Effector memory CD4-positive, alpha-beta T cell (primary cell): ENCODE data around the gene PHOSPHO2.

ENCODE experiments used
- DNase-seq, 3 donors: peaks; one replicate each; pipeline ENCODE4 v3.0.0-alpha.2; 2020
- H3K27ac ChIP-seq: 2 replicates; pipeline ENCODE4 v1.7.0; 2013; ENCODE audit warnings: mild to moderate bottlenecking, low read length, moderate library complexity; ENCODE audit not compliant: insufficient read depth, poor library complexity, severe bottlenecking
- H3K27me3 ChIP-seq: replicated peaks from 2 replicates; pipeline ENCODE4 v1.7.0; 2013; ENCODE audit warnings: mild to moderate bottlenecking, low read length; ENCODE audit not compliant: insufficient read depth, control insufficient read depth, poor library complexity, severe bottlenecking
- H3K36me3 ChIP-seq: 2 replicates; pipeline ENCODE4 v1.7.0; 2013; ENCODE audit warnings: mild to moderate bottlenecking, low read length, moderate library complexity; ENCODE audit not compliant: control insufficient read depth, insufficient read depth
- H3K4me1 ChIP-seq: 2 replicates; pipeline ENCODE4 v1.7.0; 2013; ENCODE audit warnings: low read length, mild to moderate bottlenecking; ENCODE audit not compliant: control insufficient read depth, insufficient read depth, poor library complexity, severe bottlenecking
- H3K4me3 ChIP-seq: 2 replicates; pipeline ENCODE4 v1.7.0; 2013; ENCODE audit warnings: low read length, low read depth, mild to moderate bottlenecking; ENCODE audit not compliant: insufficient read depth, poor library complexity, severe bottlenecking
- H3K9me3 ChIP-seq: 2 replicates; pipeline ENCODE4 v1.7.0; 2013; ENCODE audit warnings: mild to moderate bottlenecking, low read length, moderate library complexity; ENCODE audit not compliant: control insufficient read depth

The PHOSPHO2 gene

GRCh38 chr2:169664600-169664977 is 29.7 kb upstream of the PHOSPHO2 start:
- DNase-seq: no peak
- no peaks in the 10 kb centered on the region for H3K4me1 ChIP-seq
- H3K27ac ChIP-seq: no peak overlapping the region
- no peaks in the 10 kb centered on the region for H3K36me3 ChIP-seq
- no peaks in the 10 kb centered on the region for H3K27me3 ChIP-seq
- H3K4me3 ChIP-seq: no peak overlapping the region
- H3K9me3 ChIP-seq: no peaks in the 10 kb centered on the region

GRCh38 chr2:169664978-169665930 is 29.0 kb upstream of the PHOSPHO2 start:
- Histone ChIP-seq H3K4me1 (no peaks in the 10 kb centered on the region), H3K27me3 (no peaks in the 10 kb centered on the region), H3K36me3 (no peaks in the 10 kb centered on the region), H3K27ac (no peak overlapping the region), H3K9me3 (no peaks in the 10 kb centered on the region), H3K4me3 (no peak overlapping the region)
- no peak for DNase-seq

GRCh38 chr2:169667583-169667982 is 26.7 kb upstream of the PHOSPHO2 start:
- H3K4me3 ChIP-seq: no peak overlapping the region
- no peaks in the 10 kb centered on the region for H3K27me3 ChIP-seq
- DNase-seq: no peak
- no peaks in the 10 kb centered on the region for H3K4me1 ChIP-seq
- no peaks in the 10 kb centered on the region for H3K36me3 ChIP-seq
- no peak overlapping the region for H3K27ac ChIP-seq
- no peaks in the 10 kb centered on the region for H3K9me3 ChIP-seq

GRCh38 chr2:169670215-169670651 is 24.0 kb upstream of the PHOSPHO2 start:
- DNase-seq: no peak
- H3K4me1 ChIP-seq: no peaks in the 10 kb centered on the region
- no peak overlapping the region for H3K4me3 ChIP-seq
- H3K36me3 ChIP-seq: no peaks in the 10 kb centered on the region
- H3K27me3 ChIP-seq: no peaks in the 10 kb centered on the region
- H3K27ac ChIP-seq: no peak overlapping the region
- H3K9me3 ChIP-seq: no peaks in the 10 kb centered on the region

- DNase-seq: no peak
- no peaks in the 10 kb centered on the region for H3K9me3 ChIP-seq
- no peaks in the 10 kb centered on the region for H3K4me1 ChIP-seq
- H3K27ac ChIP-seq: no peak overlapping the region
- H3K27me3 ChIP-seq: no peaks in the 10 kb centered on the region
- no peak overlapping the region for H3K4me3 ChIP-seq
- no peaks in the 10 kb centered on the region for H3K36me3 ChIP-seq
Measured at GRCh38 chr2:169670937-169671336, 23.3 kb upstream of the PHOSPHO2 start.

GRCh38 chr2:169672406-169672805 is 21.9 kb upstream of the PHOSPHO2 start:
- Histone ChIP-seq H3K4me1 (no peaks in the 10 kb centered on the region), H3K9me3 (no peaks in the 10 kb centered on the region), H3K4me3 (no peak overlapping the region), H3K27me3 (no peaks in the 10 kb centered on the region), H3K27ac (no peak overlapping the region), H3K36me3 (no peaks in the 10 kb centered on the region)
- DNase-seq: no peak

- no peak for DNase-seq
- Histone ChIP-seq H3K9me3 (no peaks in the 10 kb centered on the region), H3K4me3 (no peak overlapping the region), H3K27ac (no peak overlapping the region), H3K27me3 (no peaks in the 10 kb centered on the region), H3K4me1 (no peaks in the 10 kb centered on the region), H3K36me3 (no peaks in the 10 kb centered on the region)
Measured at GRCh38 chr2:169673106-169673505, 21.2 kb upstream of the PHOSPHO2 start.

- Histone ChIP-seq H3K27ac (no peak overlapping the region), H3K9me3 (no peaks in the 10 kb centered on the region), H3K36me3 (no peaks in the 10 kb centered on the region), H3K4me3 (no peak overlapping the region), H3K27me3 (no peaks in the 10 kb centered on the region), H3K4me1 (no peaks in the 10 kb centered on the region)
- DNase-seq: no peak
Measured at GRCh38 chr2:169673921-169674320, 20.3 kb upstream of the PHOSPHO2 start.

GRCh38 chr2:169676357-169676756 is 17.9 kb upstream of the PHOSPHO2 start:
- H3K27ac ChIP-seq: no peak overlapping the region
- no peaks in the 10 kb centered on the region for H3K27me3 ChIP-seq
- no peaks in the 10 kb centered on the region for H3K9me3 ChIP-seq
- no peak overlapping the region for H3K4me3 ChIP-seq
- no peaks in the 10 kb centered on the region for H3K36me3 ChIP-seq
- no peaks in the 10 kb centered on the region for H3K4me1 ChIP-seq
- DNase-seq: no peak

GRCh38 chr2:169676850-169677249 is 17.4 kb upstream of the PHOSPHO2 start:
- H3K27me3 ChIP-seq: no peaks in the 10 kb centered on the region
- no peak overlapping the region for H3K27ac ChIP-seq
- no peaks in the 10 kb centered on the region for H3K4me1 ChIP-seq
- no peaks in the 10 kb centered on the region for H3K36me3 ChIP-seq
- no peak for DNase-seq
- no peaks in the 10 kb centered on the region for H3K9me3 ChIP-seq
- H3K4me3 ChIP-seq: no peak overlapping the region
